ENCODE results near the gene ARHGAP32.

The ARHGAP32 gene

Small RNAs within 50 kb of the gene (small RNA-seq; reads per million reads assigned to genes)
- 0 reads per million in 2 experiments for gene RF00019
- gene RNU6-874P: 0 to 0.04 reads per million in 2 experiments
- 0 reads per million in 2 experiments for gene RNU6-876P
